Non-pigmented ciliary epithelial cell (primary cell): ENCODE results near the gene NR4A1.

ENCODE experiments used
- DNase-seq: peaks from one replicate; pipeline ENCODE4 v3.0.0-alpha.2; 2010; ENCODE audit warnings: low read depth

NR4A1 gene

GRCh38 chr12:52050758-52051541 lies at the start of gene NR4A1:
TSS of gene NR4A1 (plus strand) at chr12:52051442. CDS start at chr12:52054329, 2,887 bp downstream.
- no peak for DNase-seq

GRCh38 chr12:52003016-52003550 lies 48.2 kb upstream of the NR4A1 start:
- no peak for DNase-seq

GRCh38 chr12:52003591-52003990 lies 47.7 kb upstream of the NR4A1 start:
- DNase-seq, result no peak

- DNase-seq, result no peak
Observed at GRCh38 chr12:52004042-52004648, 47.1 kb upstream of the NR4A1 start.

GRCh38 chr12:52005218-52005902 lies 45.9 kb upstream of the NR4A1 start:
- no peak for DNase-seq

GRCh38 chr12:52005903-52006703 lies 45.1 kb upstream of the NR4A1 start:
- no peak for DNase-seq

- DNase-seq, result no peak
Observed at GRCh38 chr12:52006726-52007157, 44.5 kb upstream of the NR4A1 start, which contains the start of gene TAMALIN. TSS of gene TAMALIN (plus strand) at chr12:52006946. CDS start at chr12:52007020, 74 bp downstream.

GRCh38 chr12:52007158-52007921 lies 43.9 kb upstream of the NR4A1 start:
- no peak for DNase-seq

GRCh38 chr12:52007982-52008510 lies 43.2 kb upstream of the NR4A1 start:
- DNase-seq, result no peak

GRCh38 chr12:52009081-52009751 lies 42.0 kb upstream of the NR4A1 start:
- no peak for DNase-seq

GRCh38 chr12:52010152-52010622 lies 41.1 kb upstream of the NR4A1 start:
- DNase-seq, result no peak

- no peak for DNase-seq
Observed at GRCh38 chr12:52010692-52011601, 40.3 kb upstream of the NR4A1 start.

- DNase-seq, result no peak
Observed at GRCh38 chr12:52011602-52012214, 39.5 kb upstream of the NR4A1 start.

- DNase-seq, result no peak
Observed at GRCh38 chr12:52013626-52014310, 37.5 kb upstream of the NR4A1 start.

GRCh38 chr12:52014567-52015530 lies 36.4 kb upstream of the NR4A1 start:
- no peak for DNase-seq

GRCh38 chr12:52015532-52016041 lies 35.7 kb upstream of the NR4A1 start:
- DNase-seq, result no peak
